GM23338 (cell line): ENCODE data around the gene OR8G1. TPM values are rescaled to one million over a fixed set of nuclear protein-coding genes. Genes with fewer than 3 reads are reported as not detected.

Source experiments
- ATAC-seq: fragments of 200-7000 bp; cut with Tn5 transposase; 3 replicates; pipeline ENCODE4 v1.9.1; 2020
- DNase-seq: peaks from one replicate; pipeline ENCODE4 v3.0.0-alpha.2; 2015; ENCODE audit warnings: low spot score
- H2AFZ ChIP-seq: fragments of 200-600 bp; sonication (generic); 2 replicates; pipeline ENCODE4 v1.8.0; 2016; ENCODE audit warnings: antibody characterized with exemption, mild to moderate bottlenecking, moderate library complexity
- H3F3A ChIP-seq: fragments of 200-600 bp; sonication (generic); replicated peaks from 2 replicates; pipeline ENCODE4 v1.8.0; 2017; ENCODE audit warnings: antibody characterized with exemption, mixed run types, low read depth
- H3K27ac ChIP-seq: fragments of 200-600 bp; sonication (generic); 2 replicates; pipeline ENCODE4 v1.6.1; 2016; ENCODE audit warnings: low read depth
- H3K27me3 ChIP-seq: fragments of 200-600 bp; sonication (generic); 2 replicates; pipeline ENCODE4 v1.8.0; 2016; ENCODE audit warnings: mild to moderate bottlenecking, mixed run types, moderate library complexity; ENCODE audit not compliant: insufficient read depth
- H3K36me3 ChIP-seq: fragments of 200-600 bp; sonication (generic); 2 replicates; pipeline ENCODE4 v1.8.0; 2016; ENCODE audit warnings: mild to moderate bottlenecking; ENCODE audit not compliant: insufficient read depth
- H3K4me1 ChIP-seq: fragments of 200-600 bp; sonication (generic); 2 replicates; pipeline ENCODE4 v1.8.0; 2016; ENCODE audit warnings: mild to moderate bottlenecking, moderate library complexity; ENCODE audit not compliant: insufficient read depth
- H3K4me2 ChIP-seq: fragments of 200-600 bp; sonication (generic); 2 replicates; pipeline ENCODE4 v1.7.1; 2017; ENCODE audit warnings: mixed run types
- H3K4me3 ChIP-seq: fragments of 200-600 bp; sonication (generic); 2 replicates; pipeline ENCODE4 v1.6.1; 2016; ENCODE audit warnings: mixed run types
- H3K79me2 ChIP-seq: fragments of 200-600 bp; sonication (generic); replicated peaks from 2 replicates; pipeline ENCODE4 v1.8.0; 2017; ENCODE audit warnings: mild to moderate bottlenecking; ENCODE audit not compliant: insufficient read depth
- H3K9me2 ChIP-seq: fragments of 200-600 bp; sonication (generic); 2 replicates; pipeline ENCODE4 v1.8.0; 2017; ENCODE audit not compliant: insufficient read depth
- H4K20me1 ChIP-seq: fragments of 200-600 bp; sonication (generic); replicated peaks from 2 replicates; pipeline ENCODE4 v1.8.0; 2017; ENCODE audit warnings: mild to moderate bottlenecking; ENCODE audit not compliant: insufficient read depth
- H3K27ac Mint-ChIP-seq: 2 replicates; pipeline ENCODE4 v1.8.0; 2020; ENCODE audit warnings: inconsistent platforms, mild to moderate bottlenecking, moderate library complexity, mixed read lengths
- H3K27me3 Mint-ChIP-seq: 3 replicates; pipeline ENCODE4 v1.8.0; 2022; ENCODE audit warnings: low read depth, mild to moderate bottlenecking, moderate library complexity, mixed read lengths, inconsistent platforms; ENCODE audit not compliant: insufficient read depth, poor library complexity
- H3K36me3 Mint-ChIP-seq: 3 replicates; pipeline ENCODE4 v1.8.0; 2021; ENCODE audit warnings: low read depth, mild to moderate bottlenecking, inconsistent platforms, moderate library complexity, mixed read lengths
- H3K4me1 Mint-ChIP-seq: 3 replicates; pipeline ENCODE4 v1.8.0; 2020; ENCODE audit warnings: mild to moderate bottlenecking, inconsistent platforms, mixed read lengths
- H3K4me3 Mint-ChIP-seq: 3 replicates; pipeline ENCODE4 v1.8.0; 2021; ENCODE audit warnings: moderate library complexity, mild to moderate bottlenecking, inconsistent platforms, mixed read lengths
- H3K9me3 Mint-ChIP-seq: 3 replicates; pipeline ENCODE4 v1.8.0; 2020; ENCODE audit warnings: moderate library complexity, mild to moderate bottlenecking, inconsistent platforms, mixed read lengths
- CREB1 ChIP-seq: fragments of 250-450 bp; sonication (Bioruptor Pico); IDR thresholded peaks from 2 replicates; pipeline ENCODE4 v1.5.0; 2020; ENCODE audit warnings: low read depth, mild to moderate bottlenecking, moderate library complexity
- EZH2 ChIP-seq: fragments of 200-600 bp; sonication (generic); IDR thresholded peaks from one replicate; pipeline ENCODE4 v1.8.0; 2017; ENCODE audit warnings: antibody characterized with exemption, mild to moderate bottlenecking, low read depth; ENCODE audit not compliant: unreplicated experiment
- EZH2phosphoT487 ChIP-seq: fragments of 200-600 bp; sonication (generic); IDR thresholded peaks from one replicate; pipeline ENCODE4 v1.8.1; 2018; ENCODE audit warnings: antibody characterized with exemption; ENCODE audit not compliant: unreplicated experiment
- JUNB ChIP-seq: IDR thresholded peaks from one replicate; pipeline ENCODE4 v1.6.1; 2016; ENCODE audit warnings: antibody characterized with exemption; ENCODE audit not compliant: unreplicated experiment
- NANOG ChIP-seq: IDR thresholded peaks from 2 replicates; pipeline ENCODE4 v1.6.1; 2016; ENCODE audit warnings: antibody characterized with exemption, borderline replicate concordance
- POLR2AphosphoS5 ChIP-seq: IDR thresholded peaks from 2 replicates; pipeline ENCODE4 v1.6.1; 2016; ENCODE audit warnings: antibody characterized with exemption, low read depth
- STAT1 ChIP-seq: IDR thresholded peaks from one replicate; pipeline ENCODE4 v1.6.1; 2016; ENCODE audit warnings: antibody characterized with exemption; ENCODE audit not compliant: unreplicated experiment
- ZNF114 ChIP-seq: fragments of 250-450 bp; sonication (Bioruptor Pico); IDR thresholded peaks from 2 replicates; pipeline ENCODE4 v1.5.0; 2020; ENCODE audit warnings: mild to moderate bottlenecking, moderate library complexity
- ZNF331 ChIP-seq: fragments of 250-450 bp; sonication (Bioruptor Pico); IDR thresholded peaks from 2 replicates; pipeline ENCODE4 v1.5.0; 2020; ENCODE audit warnings: low read depth, mild to moderate bottlenecking, moderate library complexity
- polyA plus RNA-seq: library from polyadenylated mRNA; unstranded; fragments of >200 nt; fragmentation: Nextera tagmentation; extraction: Ambion mirVana; gene quantifications from 2 replicates; pipeline ENCODE4 v1.2.1, GENCODE V29; 2016
- total RNA-seq: library from RNA; depleted of rRNA; stranded (reverse); fragments of >200 nt; shearing (Covaris generic); gene quantifications from 2 replicates; pipeline ENCODE4 v1.2.3, GENCODE V29; 2014
- TF ChIP-seq, protein P1 (sequence below), 2 experiments: fragments of 200-600 bp in 1 of 2; sonication (generic) in 1 of 2; conservative IDR thresholded peaks; 2 replicates each; pipeline versions ENCODE4 v1.5.1 to v1.6.1; 2016 to 2017; ENCODE audit warnings: antibody characterized with exemption in 2 of 2, low read depth in 2 of 2, mild to moderate bottlenecking in 2 of 2, moderate library complexity in 1 of 2
- TF ChIP-seq, protein P2 (sequence below): IDR thresholded peaks from one replicate; pipeline ENCODE4 v1.6.1; 2018; ENCODE audit warnings: antibody characterized with exemption; ENCODE audit not compliant: unreplicated experiment
- TF ChIP-seq, protein P3 (sequence below): IDR thresholded peaks from 2 replicates; pipeline ENCODE4 v1.6.1; 2016; ENCODE audit warnings: antibody characterized with exemption
- TF ChIP-seq, protein P4 (sequence below): fragments of 250-450 bp; sonication (Bioruptor Pico); IDR thresholded peaks from 2 replicates; pipeline ENCODE4 v1.5.0; 2020; ENCODE audit warnings: mild to moderate bottlenecking, moderate library complexity

The OR8G1 gene
- total and polyA plus RNA-seq, 2 experiments from 2014 or later, result not detected

DNA sequence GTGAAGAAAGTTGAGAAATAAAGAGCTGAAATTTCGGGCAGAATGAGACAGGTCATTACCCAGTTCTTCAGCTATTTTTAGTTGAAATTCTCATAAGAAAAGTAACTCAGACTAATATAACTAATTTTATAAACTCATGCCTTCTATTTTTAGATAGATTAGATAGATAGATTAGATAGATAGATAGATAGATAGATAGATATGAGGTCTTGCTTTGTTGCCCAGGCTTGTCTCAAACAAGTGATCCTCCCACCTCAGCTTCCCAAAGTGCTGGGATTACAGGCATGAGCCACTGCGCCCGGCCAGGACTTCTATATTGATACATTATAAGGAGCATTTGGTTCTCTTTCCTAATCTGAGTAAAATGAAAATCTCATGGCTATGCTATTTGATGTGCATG is 26.9 kb upstream of the OR8G1 start:
- Histone ChIP-seq H3K4me3 (no peak overlapping the region), H3K27ac (no peak overlapping the region), H3K27me3 (no peaks in the 10 kb centered on the region), H4K20me1 (no peaks in the 10 kb centered on the region), H3K4me2 (no peak overlapping the region), H3K79me2 (no peaks in the 10 kb centered on the region), H3K36me3 (no peaks in the 10 kb centered on the region), H3K9me2 (no peaks in the 10 kb centered on the region), H3K4me1 (no peaks in the 10 kb centered on the region), H3F3A (no peaks in the 10 kb centered on the region), H2AFZ (no peak overlapping the region)
- H3K27me3 Mint-ChIP-seq, result no peaks in the 10 kb centered on the region
- TF ChIP-seq STAT1 (no peak), ZNF114 (CRISPR knock-in tag) (no peak), JUNB (no peak), EZH2 (no peak), POLR2AphosphoS5 (no peak), CREB1 (CRISPR knock-in tag) (no peak), ZNF331 (no peak), NANOG (no peak), EZH2phosphoT487 (no peak)
- TF ChIP-seq, protein P1, sequence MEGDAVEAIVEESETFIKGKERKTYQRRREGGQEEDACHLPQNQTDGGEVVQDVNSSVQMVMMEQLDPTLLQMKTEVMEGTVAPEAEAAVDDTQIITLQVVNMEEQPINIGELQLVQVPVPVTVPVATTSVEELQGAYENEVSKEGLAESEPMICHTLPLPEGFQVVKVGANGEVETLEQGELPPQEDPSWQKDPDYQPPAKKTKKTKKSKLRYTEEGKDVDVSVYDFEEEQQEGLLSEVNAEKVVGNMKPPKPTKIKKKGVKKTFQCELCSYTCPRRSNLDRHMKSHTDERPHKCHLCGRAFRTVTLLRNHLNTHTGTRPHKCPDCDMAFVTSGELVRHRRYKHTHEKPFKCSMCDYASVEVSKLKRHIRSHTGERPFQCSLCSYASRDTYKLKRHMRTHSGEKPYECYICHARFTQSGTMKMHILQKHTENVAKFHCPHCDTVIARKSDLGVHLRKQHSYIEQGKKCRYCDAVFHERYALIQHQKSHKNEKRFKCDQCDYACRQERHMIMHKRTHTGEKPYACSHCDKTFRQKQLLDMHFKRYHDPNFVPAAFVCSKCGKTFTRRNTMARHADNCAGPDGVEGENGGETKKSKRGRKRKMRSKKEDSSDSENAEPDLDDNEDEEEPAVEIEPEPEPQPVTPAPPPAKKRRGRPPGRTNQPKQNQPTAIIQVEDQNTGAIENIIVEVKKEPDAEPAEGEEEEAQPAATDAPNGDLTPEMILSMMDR (conservative IDR thresholded peaks at IDR 0.05; ENCODE audit: low read depth in 2 of 2), result no peak
- TF ChIP-seq, protein P2, sequence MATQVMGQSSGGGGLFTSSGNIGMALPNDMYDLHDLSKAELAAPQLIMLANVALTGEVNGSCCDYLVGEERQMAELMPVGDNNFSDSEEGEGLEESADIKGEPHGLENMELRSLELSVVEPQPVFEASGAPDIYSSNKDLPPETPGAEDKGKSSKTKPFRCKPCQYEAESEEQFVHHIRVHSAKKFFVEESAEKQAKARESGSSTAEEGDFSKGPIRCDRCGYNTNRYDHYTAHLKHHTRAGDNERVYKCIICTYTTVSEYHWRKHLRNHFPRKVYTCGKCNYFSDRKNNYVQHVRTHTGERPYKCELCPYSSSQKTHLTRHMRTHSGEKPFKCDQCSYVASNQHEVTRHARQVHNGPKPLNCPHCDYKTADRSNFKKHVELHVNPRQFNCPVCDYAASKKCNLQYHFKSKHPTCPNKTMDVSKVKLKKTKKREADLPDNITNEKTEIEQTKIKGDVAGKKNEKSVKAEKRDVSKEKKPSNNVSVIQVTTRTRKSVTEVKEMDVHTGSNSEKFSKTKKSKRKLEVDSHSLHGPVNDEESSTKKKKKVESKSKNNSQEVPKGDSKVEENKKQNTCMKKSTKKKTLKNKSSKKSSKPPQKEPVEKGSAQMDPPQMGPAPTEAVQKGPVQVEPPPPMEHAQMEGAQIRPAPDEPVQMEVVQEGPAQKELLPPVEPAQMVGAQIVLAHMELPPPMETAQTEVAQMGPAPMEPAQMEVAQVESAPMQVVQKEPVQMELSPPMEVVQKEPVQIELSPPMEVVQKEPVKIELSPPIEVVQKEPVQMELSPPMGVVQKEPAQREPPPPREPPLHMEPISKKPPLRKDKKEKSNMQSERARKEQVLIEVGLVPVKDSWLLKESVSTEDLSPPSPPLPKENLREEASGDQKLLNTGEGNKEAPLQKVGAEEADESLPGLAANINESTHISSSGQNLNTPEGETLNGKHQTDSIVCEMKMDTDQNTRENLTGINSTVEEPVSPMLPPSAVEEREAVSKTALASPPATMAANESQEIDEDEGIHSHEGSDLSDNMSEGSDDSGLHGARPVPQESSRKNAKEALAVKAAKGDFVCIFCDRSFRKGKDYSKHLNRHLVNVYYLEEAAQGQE, result no peak
- TF ChIP-seq, protein P3, sequence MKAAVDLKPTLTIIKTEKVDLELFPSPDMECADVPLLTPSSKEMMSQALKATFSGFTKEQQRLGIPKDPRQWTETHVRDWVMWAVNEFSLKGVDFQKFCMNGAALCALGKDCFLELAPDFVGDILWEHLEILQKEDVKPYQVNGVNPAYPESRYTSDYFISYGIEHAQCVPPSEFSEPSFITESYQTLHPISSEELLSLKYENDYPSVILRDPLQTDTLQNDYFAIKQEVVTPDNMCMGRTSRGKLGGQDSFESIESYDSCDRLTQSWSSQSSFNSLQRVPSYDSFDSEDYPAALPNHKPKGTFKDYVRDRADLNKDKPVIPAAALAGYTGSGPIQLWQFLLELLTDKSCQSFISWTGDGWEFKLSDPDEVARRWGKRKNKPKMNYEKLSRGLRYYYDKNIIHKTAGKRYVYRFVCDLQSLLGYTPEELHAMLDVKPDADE, result no peak
- TF ChIP-seq, protein P4, sequence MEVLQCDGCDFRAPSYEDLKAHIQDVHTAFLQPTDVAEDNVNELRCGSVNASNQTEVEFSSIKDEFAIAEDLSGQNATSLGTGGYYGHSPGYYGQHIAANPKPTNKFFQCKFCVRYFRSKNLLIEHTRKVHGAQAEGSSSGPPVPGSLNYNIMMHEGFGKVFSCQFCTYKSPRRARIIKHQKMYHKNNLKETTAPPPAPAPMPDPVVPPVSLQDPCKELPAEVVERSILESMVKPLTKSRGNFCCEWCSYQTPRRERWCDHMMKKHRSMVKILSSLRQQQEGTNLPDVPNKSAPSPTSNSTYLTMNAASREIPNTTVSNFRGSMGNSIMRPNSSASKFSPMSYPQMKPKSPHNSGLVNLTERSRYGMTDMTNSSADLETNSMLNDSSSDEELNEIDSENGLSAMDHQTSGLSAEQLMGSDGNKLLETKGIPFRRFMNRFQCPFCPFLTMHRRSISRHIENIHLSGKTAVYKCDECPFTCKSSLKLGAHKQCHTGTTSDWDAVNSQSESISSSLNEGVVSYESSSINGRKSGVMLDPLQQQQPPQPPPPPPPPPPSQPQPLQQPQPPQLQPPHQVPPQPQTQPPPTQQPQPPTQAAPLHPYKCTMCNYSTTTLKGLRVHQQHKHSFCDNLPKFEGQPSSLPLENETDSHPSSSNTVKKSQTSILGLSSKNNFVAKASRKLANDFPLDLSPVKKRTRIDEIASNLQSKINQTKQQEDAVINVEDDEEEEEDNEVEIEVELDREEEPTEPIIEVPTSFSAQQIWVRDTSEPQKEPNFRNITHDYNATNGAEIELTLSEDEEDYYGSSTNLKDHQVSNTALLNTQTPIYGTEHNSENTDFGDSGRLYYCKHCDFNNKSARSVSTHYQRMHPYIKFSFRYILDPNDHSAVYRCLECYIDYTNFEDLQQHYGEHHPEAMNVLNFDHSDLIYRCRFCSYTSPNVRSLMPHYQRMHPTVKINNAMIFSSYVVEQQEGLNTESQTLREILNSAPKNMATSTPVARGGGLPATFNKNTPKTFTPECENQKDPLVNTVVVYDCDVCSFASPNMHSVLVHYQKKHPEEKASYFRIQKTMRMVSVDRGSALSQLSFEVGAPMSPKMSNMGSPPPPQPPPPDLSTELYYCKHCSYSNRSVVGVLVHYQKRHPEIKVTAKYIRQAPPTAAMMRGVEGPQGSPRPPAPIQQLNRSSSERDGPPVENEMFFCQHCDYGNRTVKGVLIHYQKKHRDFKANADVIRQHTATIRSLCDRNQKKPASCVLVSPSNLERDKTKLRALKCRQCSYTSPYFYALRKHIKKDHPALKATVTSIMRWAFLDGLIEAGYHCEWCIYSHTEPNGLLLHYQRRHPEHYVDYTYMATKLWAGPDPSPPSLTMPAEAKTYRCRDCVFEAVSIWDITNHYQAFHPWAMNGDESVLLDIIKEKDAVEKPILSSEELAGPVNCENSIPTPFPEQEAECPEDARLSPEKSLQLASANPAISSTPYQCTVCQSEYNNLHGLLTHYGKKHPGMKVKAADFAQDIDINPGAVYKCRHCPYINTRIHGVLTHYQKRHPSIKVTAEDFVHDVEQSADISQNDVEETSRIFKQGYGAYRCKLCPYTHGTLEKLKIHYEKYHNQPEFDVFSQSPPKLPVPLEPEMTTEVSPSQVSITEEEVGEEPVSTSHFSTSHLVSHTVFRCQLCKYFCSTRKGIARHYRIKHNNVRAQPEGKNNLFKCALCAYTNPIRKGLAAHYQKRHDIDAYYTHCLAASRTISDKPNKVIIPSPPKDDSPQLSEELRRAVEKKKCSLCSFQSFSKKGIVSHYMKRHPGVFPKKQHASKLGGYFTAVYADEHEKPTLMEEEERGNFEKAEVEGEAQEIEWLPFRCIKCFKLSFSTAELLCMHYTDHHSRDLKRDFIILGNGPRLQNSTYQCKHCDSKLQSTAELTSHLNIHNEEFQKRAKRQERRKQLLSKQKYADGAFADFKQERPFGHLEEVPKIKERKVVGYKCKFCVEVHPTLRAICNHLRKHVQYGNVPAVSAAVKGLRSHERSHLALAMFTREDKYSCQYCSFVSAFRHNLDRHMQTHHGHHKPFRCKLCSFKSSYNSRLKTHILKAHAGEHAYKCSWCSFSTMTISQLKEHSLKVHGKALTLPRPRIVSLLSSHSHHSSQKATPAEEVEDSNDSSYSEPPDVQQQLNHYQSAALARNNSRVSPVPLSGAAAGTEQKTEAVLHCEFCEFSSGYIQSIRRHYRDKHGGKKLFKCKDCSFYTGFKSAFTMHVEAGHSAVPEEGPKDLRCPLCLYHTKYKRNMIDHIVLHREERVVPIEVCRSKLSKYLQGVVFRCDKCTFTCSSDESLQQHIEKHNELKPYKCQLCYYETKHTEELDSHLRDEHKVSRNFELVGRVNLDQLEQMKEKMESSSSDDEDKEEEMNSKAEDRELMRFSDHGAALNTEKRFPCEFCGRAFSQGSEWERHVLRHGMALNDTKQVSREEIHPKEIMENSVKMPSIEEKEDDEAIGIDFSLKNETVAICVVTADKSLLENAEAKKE (CRISPR knock-in tag), result no peak
- ATAC-seq, result no peak
- H3K9me3 Mint-ChIP-seq, result no peaks in the 10 kb centered on the region
- no peak overlapping the region for H3K4me3 Mint-ChIP-seq
- H3K36me3 Mint-ChIP-seq, result no peaks in the 10 kb centered on the region
- H3K4me1 Mint-ChIP-seq, result no peaks in the 10 kb centered on the region
- H3K27ac Mint-ChIP-seq, result no peak overlapping the region
- no peak for DNase-seq
